Fibroblast of villous mesenchyme (primary cell): ENCODE data around the gene IL17REL. TPM values are rescaled to one million over a fixed set of nuclear protein-coding genes. Genes with fewer than 3 reads are reported as not detected.

ENCODE experiments used
- DNase-seq: peaks from one replicate; pipeline ENCODE4 v3.0.0-alpha.2; 2010; ENCODE audit warnings: low read depth
- H3K4me3 ChIP-seq: 2 replicates; pipeline ENCODE4 v1.5.1; 2011; ENCODE audit warnings: low read depth, mild to moderate bottlenecking, low read length
- CTCF ChIP-seq: IDR thresholded peaks from 2 replicates; pipeline ENCODE4 v1.5.1; 2012; ENCODE audit warnings: low read depth, mild to moderate bottlenecking, low read length; ENCODE audit not compliant: insufficient read depth
- total RNA-seq: library from RNA; depleted of rRNA; stranded (reverse); fragments of >200 nt; gene quantifications from 2 replicates; pipeline ENCODE4 v1.2.3, GENCODE V29; 2012

The IL17REL gene
- total RNA-seq, 1 donor = not detected

DNA sequence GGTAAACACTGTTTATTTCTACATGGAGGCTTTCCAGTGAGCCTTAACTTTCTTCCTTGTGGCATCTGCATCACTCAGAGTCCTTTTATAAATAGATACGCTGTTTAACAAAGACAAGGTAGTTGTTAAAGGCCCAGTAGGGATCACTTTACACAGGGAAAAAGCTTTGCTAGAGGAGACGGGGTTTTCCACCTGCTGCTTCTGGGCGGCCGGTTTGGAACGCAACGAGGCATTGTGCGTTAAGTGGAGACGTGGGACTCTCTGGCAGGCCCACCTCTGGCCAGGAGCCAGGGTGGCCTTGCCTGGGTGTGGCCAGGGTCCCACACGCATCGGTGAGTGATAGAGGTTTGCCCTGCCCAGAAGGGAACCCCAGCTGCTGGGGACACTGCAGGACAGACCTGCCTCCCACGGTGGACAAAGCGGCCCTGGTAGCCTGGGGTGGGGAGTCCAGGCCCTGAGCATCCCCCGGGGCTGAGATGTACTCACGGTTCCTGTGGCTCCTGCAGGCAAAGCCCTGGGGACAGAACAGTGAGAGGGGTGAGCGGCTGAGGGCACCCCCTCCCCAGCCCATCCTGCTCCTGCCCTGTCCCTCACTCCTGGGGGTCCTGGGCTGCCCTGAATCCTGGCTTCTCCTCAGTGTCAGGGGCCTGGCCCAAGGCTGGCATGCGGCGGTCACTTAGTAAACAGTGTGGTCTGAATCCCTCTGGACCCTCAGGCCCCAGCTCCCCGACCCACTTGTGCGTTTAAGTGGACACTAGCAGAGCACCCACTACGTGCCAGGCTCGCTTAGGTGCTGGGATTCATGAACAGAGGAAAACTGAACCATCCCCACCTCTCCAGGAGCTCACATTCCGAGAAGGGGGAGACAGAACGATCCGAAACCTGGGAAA is 4.2 kb downstream of the IL17REL start:
- DNase-seq = no peak
- no peak for TF ChIP-seq CTCF
- H3K4me3 ChIP-seq = no peak overlapping the region

GRCh38 chr22:50007057-50007511 is 5.5 kb downstream of the IL17REL start:
- peak; percentile 16 for DNase-seq
- no peak for TF ChIP-seq CTCF
- no peak overlapping the region for H3K4me3 ChIP-seq

GRCh38 chr22:50004918-50005317 is 7.6 kb downstream of the IL17REL start:
- no peak for DNase-seq
- no peak for TF ChIP-seq CTCF
- H3K4me3 ChIP-seq = no peak overlapping the region

DNA sequence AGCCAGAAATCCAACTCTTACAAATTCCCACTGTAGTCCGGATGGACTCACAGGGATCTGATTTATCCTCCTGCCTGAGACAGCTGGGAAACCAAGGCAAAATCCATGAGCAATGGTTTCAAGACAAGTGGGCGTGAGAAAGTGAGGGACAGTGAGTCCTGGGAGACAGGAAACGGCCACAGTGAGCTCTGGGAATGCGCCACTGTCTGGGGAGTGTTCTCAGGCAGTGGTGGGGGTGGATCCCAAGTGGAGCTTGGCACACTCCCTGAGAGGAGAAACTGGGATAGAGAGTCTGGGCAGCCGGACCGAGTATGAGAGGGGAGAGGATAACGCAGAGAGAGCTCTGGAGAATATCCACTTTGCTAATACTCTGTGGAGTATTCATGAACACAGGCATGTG is 9.8 kb downstream of the IL17REL start:
- no peak overlapping the region for H3K4me3 ChIP-seq
- DNase-seq = peak; percentile 37
- TF ChIP-seq CTCF = no peak

- no peak overlapping the region for H3K4me3 ChIP-seq
- no peak for TF ChIP-seq CTCF
- no peak for DNase-seq
These were observed 11.0 kb downstream of the IL17REL start for GRCh38 chr22:50001388-50002231.

DNA sequence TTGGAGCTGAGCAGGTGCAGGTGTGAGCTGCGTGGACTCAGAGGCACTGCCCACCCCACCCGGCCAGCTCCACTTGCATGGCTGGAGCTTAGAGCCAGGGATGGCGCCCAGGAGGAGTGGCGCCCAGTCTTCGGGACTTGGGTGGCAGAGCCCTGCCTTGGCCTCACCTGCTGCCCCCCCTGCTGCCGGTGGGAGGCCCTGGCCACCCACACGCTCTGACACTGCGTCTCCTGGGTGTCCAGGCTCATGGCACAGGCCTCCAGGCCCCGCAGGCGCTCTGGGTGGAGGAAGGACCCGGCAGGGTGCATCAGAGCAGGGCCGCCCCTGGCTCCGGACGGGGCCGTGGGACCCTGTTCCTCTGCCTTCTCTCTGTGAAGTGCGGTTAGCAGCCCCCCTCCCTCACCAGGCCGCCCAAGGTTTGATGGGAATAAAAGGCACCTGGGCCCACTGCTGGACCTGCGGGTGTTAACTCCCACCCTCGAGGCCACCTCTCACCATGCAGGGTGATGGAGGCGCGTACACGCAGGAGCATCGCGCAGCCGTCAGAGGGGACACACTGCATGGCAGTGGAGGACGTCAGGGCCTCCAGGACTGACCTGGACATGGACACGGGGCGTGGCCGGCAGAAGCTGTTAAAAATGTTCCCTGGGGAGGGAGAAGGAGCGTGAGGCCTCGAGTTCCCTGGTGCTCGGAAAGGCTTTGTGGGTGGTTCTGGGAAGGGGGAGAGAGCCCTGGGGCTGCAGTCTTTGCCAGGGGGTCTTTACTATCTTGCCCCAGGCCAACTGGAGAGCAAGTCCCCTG is 11.8 kb downstream of the IL17REL start:
- no peak for DNase-seq
- TF ChIP-seq CTCF = no peak
- H3K4me3 ChIP-seq = no peak overlapping the region
